ENCODE results near the gene SMIM38. TPM values are rescaled to one million over a fixed set of nuclear protein-coding genes. Genes with fewer than 3 reads are reported as not detected.

SMIM38 gene
- total RNA-seq, 1 donor from 2014 or later, result not detected

- DNase-seq (ENCODE audit: low read depth), result no peak
- Histone ChIP-seq H3K4me3 (ENCODE audit: low read depth, low read length) (no peak overlapping the region), H3K36me3 (ENCODE audit: control insufficient read depth, insufficient read depth, low read length) (no peaks in the 10 kb centered on the region), H3K27me3 (ENCODE audit: control insufficient read depth, insufficient read depth, low read length) (no peaks in the 10 kb centered on the region)
- TF ChIP-seq, protein P1, sequence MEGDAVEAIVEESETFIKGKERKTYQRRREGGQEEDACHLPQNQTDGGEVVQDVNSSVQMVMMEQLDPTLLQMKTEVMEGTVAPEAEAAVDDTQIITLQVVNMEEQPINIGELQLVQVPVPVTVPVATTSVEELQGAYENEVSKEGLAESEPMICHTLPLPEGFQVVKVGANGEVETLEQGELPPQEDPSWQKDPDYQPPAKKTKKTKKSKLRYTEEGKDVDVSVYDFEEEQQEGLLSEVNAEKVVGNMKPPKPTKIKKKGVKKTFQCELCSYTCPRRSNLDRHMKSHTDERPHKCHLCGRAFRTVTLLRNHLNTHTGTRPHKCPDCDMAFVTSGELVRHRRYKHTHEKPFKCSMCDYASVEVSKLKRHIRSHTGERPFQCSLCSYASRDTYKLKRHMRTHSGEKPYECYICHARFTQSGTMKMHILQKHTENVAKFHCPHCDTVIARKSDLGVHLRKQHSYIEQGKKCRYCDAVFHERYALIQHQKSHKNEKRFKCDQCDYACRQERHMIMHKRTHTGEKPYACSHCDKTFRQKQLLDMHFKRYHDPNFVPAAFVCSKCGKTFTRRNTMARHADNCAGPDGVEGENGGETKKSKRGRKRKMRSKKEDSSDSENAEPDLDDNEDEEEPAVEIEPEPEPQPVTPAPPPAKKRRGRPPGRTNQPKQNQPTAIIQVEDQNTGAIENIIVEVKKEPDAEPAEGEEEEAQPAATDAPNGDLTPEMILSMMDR (IDR thresholded peaks at IDR 0.05; ENCODE audit: insufficient read depth, low read length, poor library complexity, severe bottlenecking), result no peak
Measured at GRCh38 chr11:69129053-69129452, 26.7 kb upstream of the SMIM38 start.

GRCh38 chr11:69129647-69130046 lies 26.1 kb upstream of the SMIM38 start:
- DNase-seq (ENCODE audit: low read depth), result no peak
- Histone ChIP-seq H3K4me3 (ENCODE audit: low read depth, low read length) (no peak overlapping the region), H3K27me3 (ENCODE audit: control insufficient read depth, insufficient read depth, low read length) (no peaks in the 10 kb centered on the region), H3K36me3 (ENCODE audit: control insufficient read depth, insufficient read depth, low read length) (no peaks in the 10 kb centered on the region)
- TF ChIP-seq, protein P1 (IDR thresholded peaks at IDR 0.05; ENCODE audit: insufficient read depth, low read length, poor library complexity, severe bottlenecking), result no peak

- H3K4me3 ChIP-seq (ENCODE audit: low read depth, low read length), result no peak overlapping the region
- TF ChIP-seq, protein P1 (IDR thresholded peaks at IDR 0.05; ENCODE audit: insufficient read depth, low read length, poor library complexity, severe bottlenecking), result no peak
- H3K27me3 ChIP-seq (ENCODE audit: control insufficient read depth, insufficient read depth, low read length), result no peaks in the 10 kb centered on the region
- no peaks in the 10 kb centered on the region for H3K36me3 ChIP-seq (ENCODE audit: control insufficient read depth, insufficient read depth, low read length)
- no peak for DNase-seq (ENCODE audit: low read depth)
Measured at GRCh38 chr11:69130654-69131053, 25.1 kb upstream of the SMIM38 start.

DNA sequence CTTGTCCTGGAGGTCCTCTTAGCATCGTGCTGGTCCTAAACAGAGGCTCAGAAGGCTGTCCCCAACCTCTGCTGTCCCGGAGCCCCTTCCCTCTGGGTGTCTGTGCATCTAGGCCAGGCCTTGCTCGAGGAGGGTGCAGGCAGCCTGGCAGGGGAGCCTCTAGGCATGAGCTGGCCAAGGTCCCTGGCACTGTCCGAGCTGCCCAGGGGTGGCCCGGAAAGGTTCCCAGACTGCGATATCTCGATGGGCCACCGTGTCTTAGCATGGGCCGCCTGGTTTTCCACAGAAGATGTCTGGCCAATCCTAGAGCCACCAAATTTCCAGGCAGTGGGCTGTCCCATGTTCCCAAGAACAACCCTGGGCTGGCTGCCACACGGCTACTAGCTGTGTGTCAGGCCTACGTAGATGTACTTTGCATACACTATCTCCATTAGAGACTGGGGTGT lies 24.6 kb upstream of the SMIM38 start:
- DNase-seq (ENCODE audit: low read depth), result no peak

DNA sequence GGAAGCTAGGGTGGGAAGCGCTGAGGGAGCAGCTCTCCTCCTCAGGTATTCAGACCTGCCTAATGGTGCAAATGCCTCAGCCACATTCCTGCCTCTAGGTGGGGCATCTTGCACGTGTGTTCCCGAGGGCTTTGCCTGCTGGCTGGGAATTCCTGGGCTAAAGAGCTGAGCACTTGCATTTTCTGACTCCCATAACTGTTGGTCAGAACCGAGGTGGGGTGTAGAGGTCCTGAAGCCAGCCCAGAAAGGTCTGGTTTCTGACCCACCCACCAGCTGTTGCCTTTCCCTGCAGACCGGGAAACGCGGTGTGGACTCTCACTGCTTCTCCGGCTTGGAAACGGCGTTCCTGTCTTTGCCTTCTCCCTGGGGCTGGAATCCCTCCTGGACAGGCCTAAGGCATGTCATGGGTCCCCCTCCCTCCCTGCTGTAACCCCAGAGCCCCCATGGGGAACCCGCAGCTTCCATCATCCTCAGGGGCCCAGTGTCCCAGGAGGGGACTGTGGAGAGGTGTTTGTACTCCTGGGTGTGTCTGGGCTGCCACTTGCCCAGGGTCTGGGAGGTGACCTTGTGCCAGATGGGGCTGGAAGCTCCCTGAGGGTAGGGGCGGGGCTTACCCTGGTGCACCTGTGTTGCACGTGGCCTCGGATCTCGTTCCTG lies 24.0 kb upstream of the SMIM38 start:
- TF ChIP-seq, protein P1 (IDR thresholded peaks at IDR 0.05; ENCODE audit: insufficient read depth, low read length, poor library complexity, severe bottlenecking), result peak; percentile 86
- DNase-seq (ENCODE audit: low read depth), result peak; percentile 53
- no peak overlapping the region for H3K4me3 ChIP-seq (ENCODE audit: low read depth, low read length)

More for the DNA sequence above, 24.6 kb upstream of the SMIM38 start:
- Histone ChIP-seq H3K36me3 (ENCODE audit: control insufficient read depth, insufficient read depth, low read length) (no peaks in the 10 kb centered on the region), H3K27me3 (ENCODE audit: control insufficient read depth, insufficient read depth, low read length) (no peaks in the 10 kb centered on the region), H3K4me3 (ENCODE audit: low read depth, low read length) (no peak overlapping the region)
- TF ChIP-seq, protein P1 (IDR thresholded peaks at IDR 0.05; ENCODE audit: insufficient read depth, low read length, poor library complexity, severe bottlenecking), result no peak

DNA sequence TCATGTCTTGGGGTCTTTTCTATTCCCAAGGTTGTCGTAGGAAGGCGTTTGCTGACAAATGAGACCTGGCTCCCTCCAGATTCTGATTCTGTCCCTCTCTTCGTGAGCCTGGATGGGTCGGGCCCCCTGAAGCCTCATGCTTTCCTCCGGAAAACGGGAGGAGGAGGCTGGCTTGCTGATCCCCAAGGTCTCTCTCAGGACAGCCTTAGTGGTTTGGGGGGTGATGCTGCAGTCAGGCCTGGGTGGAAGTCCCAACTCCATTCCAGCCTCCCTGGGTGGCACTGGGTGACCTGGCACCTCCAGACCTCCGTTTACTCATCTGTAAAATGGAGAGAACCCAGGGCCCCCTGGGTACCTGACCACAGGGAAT lies 23.4 kb upstream of the SMIM38 start:
- Histone ChIP-seq H3K27me3 (ENCODE audit: control insufficient read depth, insufficient read depth, low read length) (no peaks in the 10 kb centered on the region), H3K4me3 (ENCODE audit: low read depth, low read length) (no peak overlapping the region), H3K36me3 (ENCODE audit: control insufficient read depth, insufficient read depth, low read length) (no peaks in the 10 kb centered on the region)
- TF ChIP-seq, protein P1 (IDR thresholded peaks at IDR 0.05; ENCODE audit: insufficient read depth, low read length, poor library complexity, severe bottlenecking), result no peak
- DNase-seq (ENCODE audit: low read depth), result no peak

More for the DNA sequence above, 24.0 kb upstream of the SMIM38 start:
- no peaks in the 10 kb centered on the region for H3K36me3 ChIP-seq (ENCODE audit: control insufficient read depth, insufficient read depth, low read length)
- H3K27me3 ChIP-seq (ENCODE audit: control insufficient read depth, insufficient read depth, low read length), result no peaks in the 10 kb centered on the region
